Heart right ventricle (tissue), 16 donors: ENCODE data around the gene DHRSX. TPM values are rescaled to one million over a fixed set of nuclear protein-coding genes. Genes with fewer than 3 reads are reported as not detected.
"Not testable (repeated sequence)": the region's sequence is repeated elsewhere in the genome, so short reads cannot be mapped to it uniquely, and the experiment has no call there.

Experiments
- ATAC-seq, 8 donors: fragments of 200-7000 bp; cut with Tn5 transposase; one replicate each; pipeline ENCODE4 v1.9.1; 2020; ENCODE audit warnings: mild to moderate bottlenecking in 8 of 8, moderate library complexity in 8 of 8, moderate number of reproducible peaks in 1 of 8
- DNase-seq, 2 donors: peaks; one replicate each; pipeline ENCODE4 v3.0.0-alpha.2; 2020
- H3K27ac ChIP-seq, 10 donors: fragments of 200-600 bp; sonication (generic) in 2 of 10; one replicate each; pipeline versions ENCODE4 v1.5.0 to v1.8.0; 2020 to 2022; ENCODE audit warnings: mild to moderate bottlenecking in 3 of 10
- H3K27me3 ChIP-seq, 7 donors: fragments of 200-600 bp; one replicate each; pipeline ENCODE4 v1.8.0; 2021 to 2022; ENCODE audit warnings: mild to moderate bottlenecking in 2 of 7
- H3K36me3 ChIP-seq, 9 donors: fragments of 200-600 bp; sonication (generic) in 1 of 9; one replicate each; pipeline versions ENCODE4 v1.5.0 to v1.8.0; 2020 to 2022; ENCODE audit warnings: mild to moderate bottlenecking in 2 of 9
- H3K4me1 ChIP-seq, 9 donors: fragments of 200-600 bp; sonication (generic) in 1 of 9; one replicate each; pipeline versions ENCODE4 v1.5.0 to v1.8.0; 2020 to 2022; ENCODE audit warnings: mild to moderate bottlenecking in 4 of 9
- H3K4me3 ChIP-seq, 10 donors: fragments of 200-600 bp; sonication (generic) in 2 of 10; one replicate each; pipeline versions ENCODE4 v1.5.0 to v1.8.0; 2020 to 2022; ENCODE audit warnings: mild to moderate bottlenecking in 7 of 10, moderate library complexity in 2 of 10
- H3K9me3 ChIP-seq, 11 donors: fragments of 200-600 bp in 10 of 11; sonication (generic) in 2 of 11; one replicate each; pipeline versions ENCODE4 v1.5.0 to v1.8.0; 2013 to 2022; ENCODE audit warnings: mild to moderate bottlenecking in 2 of 11, control low read depth in 1 of 11, moderate library complexity in 1 of 11
- WGBS, 2 donors: extraction: QIAGEN DNeasy Blood & Tissue Kit; methylation state at CpG; one replicate each; pipeline ENCODE4 v1.1.7; 2013; ENCODE audit warnings: inconsistent platforms in 1 of 2; 5-methylcytosine and 5-hydroxymethylcytosine counted together
- intact Hi-C, 10 donors: fragments of 100-400 bp; cut with DNase I; formaldehyde crosslinking; loops; one replicate each; pipeline versions ENCODE4 v1.11.1 to v1.14.2; 2022
- polyA plus RNA-seq, 2 donors: library from polyadenylated mRNA; stranded (reverse); fragments of 200-250 nt; gene quantifications; one replicate each; pipeline ENCODE4 v1.2.3, GENCODE V29; 2013
- total RNA-seq, 10 donors: library from RNA; stranded (reverse); fragmentation: NEBNext Ultra II Directional in 3 of 10; extraction: Animal tissue kit (Norgen Biotek cat#: 25700) in 3 of 10; gene quantifications; one replicate each; pipeline versions ENCODE4 v1.2.1 to v1.2.4, GENCODE V29; 2021 to 2023
- TF ChIP-seq, protein P1 (sequence below), 9 donors: fragments of 200-600 bp; sonication (generic) in 2 of 9; IDR thresholded peaks; one replicate each; pipeline versions ENCODE4 v1.5.0 to v1.8.0; 2021 to 2022; ENCODE audit warnings: antibody characterized with exemption in 9 of 9, mild to moderate bottlenecking in 5 of 9, moderate library complexity in 1 of 9
- donor health status: Arrhythmogenic right ventricular cardiomyopathy.
- donor health status: ischemic (EF 13 %, LVEDD 7.1; RV severe dilation, severe dysfunction).
- donor health status: healthy with polysubstance abuse.
- donor health status: DM: no; HTN: yes; CAD: no.
- donor health status: DM: no; HTN: no; CAD: no.
- donor health status: ischemic (EF 25% LVEDD 6.9; RV normal size, moderate dysfunction).
- donor health status: ischemic (EF 25% LVEDD 5.7; RV mildly dilated, moderate dysfunction).
- donor health status: healthy.
- donor health status: DM: yes; HTN: yes; CAD: no.
- donor health status: Ischemic cardiomyopathy.
- donor health status: ischemic (EF 35%, LVEDD 5.7; RV mildly dilated, moderate dysfunction).
- donor health status: nonischemic (EF 11% LVEDD 7.7; RV severe dilation, severe dysfunction).
- donor health status: DM: yes; HTN: yes; CAD: no.
- donor health status: PGD.
- donor health status: ischemic (EF 29% LVEDD 5.4; RV normal size, mild dysfunction).
- donor health status: nonischemic (EF 23%, LVEDD 6.1; RV moderate dilation, normal function).

DHRSX gene
- total and polyA plus RNA-seq, 12 donors = 13.8 to 35.9 (median 26.2) TPM

DNA sequence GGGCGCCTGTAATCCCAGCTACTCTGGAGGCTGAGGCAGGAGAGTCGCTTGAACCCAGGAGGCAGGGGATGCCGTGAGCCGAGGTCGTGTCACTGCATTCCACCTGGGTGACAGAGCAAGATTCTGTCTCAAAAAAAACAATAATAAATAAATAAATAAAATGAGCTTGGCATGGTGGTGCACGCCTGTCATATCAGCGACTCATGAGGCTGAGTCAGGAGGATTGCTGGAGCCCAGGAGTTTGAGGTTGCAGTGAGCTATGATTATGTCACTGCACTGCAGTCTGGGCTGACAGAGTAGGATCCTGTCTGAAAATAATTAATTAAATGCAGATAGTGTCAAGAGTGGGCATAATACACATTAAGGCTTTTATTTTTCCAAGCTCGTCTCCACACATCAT lies 77.5 kb downstream of the DHRSX start:
- no peak overlapping the region for H3K4me3 ChIP-seq
- peaks cover 0 to 6% (median 0%) of the 10 kb centered on the region in 9 donors for H3K4me1 ChIP-seq
- peaks cover 0 to 51% (median 4%) of the 10 kb centered on the region in 9 donors for H3K36me3 ChIP-seq
- intact Hi-C loops = no loop called here
- H3K27ac ChIP-seq = no peak overlapping the region
- WGBS, 2 donors = 85 to 88% methylated on average over 8 of the region's 8 CpGs
- H3K9me3 ChIP-seq = peaks cover 0 to 7% (median 0%) of the 10 kb centered on the region in 11 donors
- TF ChIP-seq, protein P1, sequence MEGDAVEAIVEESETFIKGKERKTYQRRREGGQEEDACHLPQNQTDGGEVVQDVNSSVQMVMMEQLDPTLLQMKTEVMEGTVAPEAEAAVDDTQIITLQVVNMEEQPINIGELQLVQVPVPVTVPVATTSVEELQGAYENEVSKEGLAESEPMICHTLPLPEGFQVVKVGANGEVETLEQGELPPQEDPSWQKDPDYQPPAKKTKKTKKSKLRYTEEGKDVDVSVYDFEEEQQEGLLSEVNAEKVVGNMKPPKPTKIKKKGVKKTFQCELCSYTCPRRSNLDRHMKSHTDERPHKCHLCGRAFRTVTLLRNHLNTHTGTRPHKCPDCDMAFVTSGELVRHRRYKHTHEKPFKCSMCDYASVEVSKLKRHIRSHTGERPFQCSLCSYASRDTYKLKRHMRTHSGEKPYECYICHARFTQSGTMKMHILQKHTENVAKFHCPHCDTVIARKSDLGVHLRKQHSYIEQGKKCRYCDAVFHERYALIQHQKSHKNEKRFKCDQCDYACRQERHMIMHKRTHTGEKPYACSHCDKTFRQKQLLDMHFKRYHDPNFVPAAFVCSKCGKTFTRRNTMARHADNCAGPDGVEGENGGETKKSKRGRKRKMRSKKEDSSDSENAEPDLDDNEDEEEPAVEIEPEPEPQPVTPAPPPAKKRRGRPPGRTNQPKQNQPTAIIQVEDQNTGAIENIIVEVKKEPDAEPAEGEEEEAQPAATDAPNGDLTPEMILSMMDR (IDR thresholded peaks at IDR 0.05) = no peak
- H3K27me3 ChIP-seq = no peaks in the 10 kb centered on the region
- ATAC-seq (no peak), DNase-seq (no peak)

DNA sequence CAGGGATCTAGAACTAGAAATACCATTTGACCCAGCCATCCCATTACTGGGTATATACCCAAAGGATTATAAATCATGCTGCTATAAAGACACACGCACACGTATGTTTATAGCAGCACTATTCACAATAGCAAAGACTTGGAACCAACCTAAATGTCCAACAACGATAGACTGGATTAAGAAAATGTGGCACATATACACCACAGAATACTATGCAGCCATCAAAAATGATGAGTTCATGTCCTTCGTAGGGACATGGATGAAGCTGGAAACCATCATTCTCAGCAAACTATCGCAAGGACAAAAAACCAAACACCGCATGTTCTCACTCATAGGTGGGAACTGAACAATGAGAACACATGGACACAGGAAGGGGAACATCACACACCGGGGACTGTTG lies 81.4 kb downstream of the DHRSX start:
- not testable (repeated sequence) for H3K9me3 ChIP-seq, ATAC-seq, DNase-seq, H3K27me3 ChIP-seq, H3K4me3 ChIP-seq, H3K4me1 ChIP-seq, H3K27ac ChIP-seq
- intact Hi-C loops = loop anchor here in 1 of 10 donors (10.0 kb wide), 1 partner anchor 55 kb away; no protein-coding TSS in a partner anchor
- 90 to 96% methylated on average over 3 of the region's 7 CpGs for WGBS, 2 donors
- H3K36me3 ChIP-seq = peaks cover 0 to 39% (median 3%) of the 10 kb centered on the region in 9 donors

DNA sequence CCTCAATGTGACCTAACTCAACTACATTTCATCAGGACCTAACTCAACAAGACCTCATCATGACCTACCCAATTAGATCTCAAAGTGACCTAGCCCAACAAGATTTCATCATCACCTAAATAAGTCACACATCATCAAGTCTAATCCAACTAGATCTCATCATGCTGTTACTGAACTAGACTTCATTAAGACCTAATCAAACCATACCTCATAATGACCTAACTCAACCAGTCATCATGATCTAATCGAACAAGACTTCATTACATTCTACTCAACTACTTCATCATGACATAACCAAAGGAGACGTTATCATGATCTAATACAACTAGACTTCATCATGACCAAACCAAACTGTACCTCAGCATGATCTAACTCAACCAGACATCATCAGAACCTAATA lies 82.8 kb downstream of the DHRSX start:
- WGBS, 2 donors = 92 to 99% methylated on average over 2 of the region's 2 CpGs
- no peak overlapping the region for H3K4me3 ChIP-seq
- no peaks in the 10 kb centered on the region for H3K27me3 ChIP-seq
- ATAC-seq (no peak), DNase-seq (no peak)
- H3K27ac ChIP-seq = no peak overlapping the region
- intact Hi-C loops = loop anchor here in 1 of 10 donors (10.0 kb wide), 1 partner anchor 57 kb away; no protein-coding TSS in a partner anchor
- H3K36me3 ChIP-seq = peaks cover 0 to 28% (median 0%) of the 10 kb centered on the region in 9 donors
- TF ChIP-seq, protein P1 (IDR thresholded peaks at IDR 0.05) = no peak
- H3K9me3 ChIP-seq = no peaks in the 10 kb centered on the region
- H3K4me1 ChIP-seq = no peaks in the 10 kb centered on the region

DNA sequence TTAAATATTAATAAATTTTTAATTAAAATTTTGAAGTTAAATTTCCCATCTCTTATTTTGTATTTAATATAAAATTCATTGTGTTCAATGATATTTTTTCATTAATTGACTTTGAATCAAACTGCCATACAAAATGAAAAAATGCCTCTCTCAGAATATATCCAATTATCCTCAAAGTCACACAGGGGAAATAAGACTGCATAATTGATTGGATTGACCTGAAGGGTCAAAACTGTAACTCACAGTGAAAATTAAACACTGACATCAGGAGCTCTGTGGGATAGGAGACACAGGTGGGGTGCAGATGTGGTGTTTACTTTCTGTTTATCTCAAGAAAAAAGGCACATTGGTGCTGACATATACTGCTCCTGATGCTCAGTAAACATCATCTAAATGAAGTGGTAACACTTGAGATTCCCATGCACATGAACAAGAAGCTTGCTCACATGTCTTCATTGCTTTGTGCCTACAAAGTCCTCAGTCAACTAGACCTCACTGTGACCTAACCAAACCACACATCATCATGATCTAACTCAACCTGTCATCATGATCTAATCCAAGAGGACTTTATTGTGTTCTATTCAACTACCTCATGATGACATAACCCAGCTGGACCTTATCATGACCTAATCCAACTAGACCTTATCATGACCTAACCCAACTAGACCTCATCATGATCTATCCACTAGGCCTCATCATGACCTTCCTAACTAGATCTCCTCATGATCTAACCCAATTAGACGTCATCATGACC lies 83.7 kb downstream of the DHRSX start:
- intact Hi-C loops = loop anchor here in 1 of 10 donors (10.0 kb wide), 1 partner anchor 58 kb away; no protein-coding TSS in a partner anchor
- Histone ChIP-seq H3K36me3 (peaks cover 0 to 18% (median 0%) of the 10 kb centered on the region in 9 donors), H3K4me3 (no peak overlapping the region), H3K27ac (no peak overlapping the region), H3K4me1 (no peaks in the 10 kb centered on the region), H3K27me3 (no peaks in the 10 kb centered on the region), H3K9me3 (no peaks in the 10 kb centered on the region)
- TF ChIP-seq, protein P1 (IDR thresholded peaks at IDR 0.05) = no peak
- WGBS, 2 donors = 95% methylated on average over 1 of the region's 1 CpG
- ATAC-seq (no peak), DNase-seq (no peak)

DNA sequence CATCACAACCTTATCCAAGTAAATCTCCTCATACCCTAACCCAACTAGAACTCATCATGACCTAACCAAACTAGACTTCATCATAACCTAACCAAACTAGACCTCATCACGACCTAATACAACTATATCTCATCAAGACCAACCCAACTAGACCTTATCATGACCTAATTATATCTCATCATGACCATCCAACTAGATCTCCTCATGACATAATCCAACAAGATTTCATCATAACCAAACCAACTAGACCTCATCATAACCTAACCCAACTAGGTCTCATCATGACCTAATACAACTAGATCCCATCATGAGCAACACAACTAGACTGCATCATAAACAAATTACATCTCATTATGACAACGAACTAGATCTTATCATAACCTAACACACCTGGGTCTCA lies 86.4 kb downstream of the DHRSX start:
- TF ChIP-seq, protein P1 (IDR thresholded peaks at IDR 0.05) = no peak
- no peak overlapping the region for H3K27ac ChIP-seq
- H3K4me1 ChIP-seq = no peaks in the 10 kb centered on the region
- no peak for ATAC-seq
- no peak overlapping the region for H3K4me3 ChIP-seq
- intact Hi-C loops = loop anchor here in 1 of 10 donors (10.0 kb wide), 1 partner anchor 60 kb away; no protein-coding TSS in a partner anchor
- 97 to 98% methylated on average over 2 of the region's 2 CpGs for WGBS, 2 donors
- H3K9me3 ChIP-seq = no peaks in the 10 kb centered on the region
- no peaks in the 10 kb centered on the region for H3K27me3 ChIP-seq
- DNase-seq = no peak
- peaks cover 0 to 6% (median 0%) of the 10 kb centered on the region in 9 donors for H3K36me3 ChIP-seq
